ENCODE data around the gene C4A. TPM values are rescaled to one million over a fixed set of nuclear protein-coding genes. Genes with fewer than 3 reads are reported as not detected.
"Not testable (repeated sequence)": the region's sequence is repeated elsewhere in the genome, so short reads cannot be mapped to it uniquely, and the experiment has no call there.

The C4A gene
- total RNA-seq, 2 experiments from 2014 or later = 2.8 to 3.2 TPM

DNA sequence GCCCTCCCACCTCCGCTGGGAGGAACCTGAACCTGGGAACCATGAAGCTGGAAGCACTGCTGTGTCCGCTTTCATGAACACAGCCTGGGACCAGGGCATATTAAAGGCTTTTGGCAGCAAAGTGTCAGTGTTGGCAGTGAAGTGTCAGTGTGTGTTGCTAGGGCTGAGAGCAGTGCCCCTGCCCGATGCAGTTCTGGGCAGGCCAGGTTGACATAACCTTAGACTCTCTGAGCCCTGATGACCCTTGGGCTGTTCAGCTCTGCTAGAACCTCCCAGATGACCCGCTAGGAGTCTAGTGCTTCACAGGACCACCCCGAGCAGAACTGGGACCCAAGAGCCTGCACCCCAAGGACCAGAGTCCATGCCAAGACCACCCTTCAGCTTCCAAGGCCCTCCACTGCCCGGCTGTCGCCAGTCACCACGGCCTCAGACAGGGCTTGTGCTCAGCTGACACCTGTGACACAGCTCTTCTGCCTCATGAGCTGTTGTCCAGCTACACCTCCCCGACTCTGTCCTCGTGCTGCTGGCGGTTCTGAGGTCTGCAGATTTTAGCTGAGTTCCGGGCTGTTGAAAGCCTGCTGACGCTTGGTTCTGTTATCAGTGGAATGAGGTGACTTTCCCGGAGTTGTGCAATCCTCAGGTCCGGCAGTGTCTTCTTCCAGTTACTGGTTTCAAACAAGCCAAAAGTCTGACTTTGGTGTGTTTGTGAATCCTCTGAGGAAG, 20.9 kb downstream of the C4A start:
- ATAC-seq; H3K36me3 Mint-ChIP-seq (ENCODE audit: low read depth): not testable (repeated sequence)

DNA sequence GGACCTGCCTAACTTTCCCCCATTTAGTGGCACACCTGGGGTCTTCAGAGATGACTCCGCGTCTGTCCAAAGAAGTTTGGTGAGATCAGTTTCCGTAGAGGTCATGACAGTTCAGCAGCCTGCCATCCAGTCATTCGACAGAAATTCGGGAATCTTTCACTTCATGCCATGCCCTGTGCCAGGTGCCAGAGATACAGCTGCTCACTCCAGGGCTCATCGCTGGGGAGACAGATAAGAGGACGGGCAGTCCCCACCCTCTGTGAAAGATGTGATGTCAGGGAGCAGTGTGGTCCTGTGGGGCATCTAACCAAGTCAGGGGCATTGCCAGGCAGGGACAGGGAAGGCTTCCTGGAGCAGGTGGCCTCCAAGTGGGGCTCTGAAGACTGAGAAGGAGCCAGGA, 21.4 kb downstream of the C4A start:
- CTCF ChIA-PET; H3K9me3 Mint-ChIP-seq; intact Hi-C loops (cut with micrococcal nuclease); H3K4me1 Mint-ChIP-seq (ENCODE audit: low read depth); H3K36me3 Mint-ChIP-seq (ENCODE audit: low read depth); ATAC-seq; H3K27ac Mint-ChIP-seq; DNase-seq; POLR2A ChIA-PET; H3K27me3 Mint-ChIP-seq; H3K4me3 Mint-ChIP-seq: not testable (repeated sequence)

More for the DNA sequence above, 20.9 kb downstream of the C4A start:
- H3K27me3 Mint-ChIP-seq; H3K27ac Mint-ChIP-seq; intact Hi-C loops (cut with micrococcal nuclease); H3K4me1 Mint-ChIP-seq (ENCODE audit: low read depth); CTCF ChIA-PET; DNase-seq; POLR2A ChIA-PET; H3K4me3 Mint-ChIP-seq; H3K9me3 Mint-ChIP-seq: not testable (repeated sequence)

DNA sequence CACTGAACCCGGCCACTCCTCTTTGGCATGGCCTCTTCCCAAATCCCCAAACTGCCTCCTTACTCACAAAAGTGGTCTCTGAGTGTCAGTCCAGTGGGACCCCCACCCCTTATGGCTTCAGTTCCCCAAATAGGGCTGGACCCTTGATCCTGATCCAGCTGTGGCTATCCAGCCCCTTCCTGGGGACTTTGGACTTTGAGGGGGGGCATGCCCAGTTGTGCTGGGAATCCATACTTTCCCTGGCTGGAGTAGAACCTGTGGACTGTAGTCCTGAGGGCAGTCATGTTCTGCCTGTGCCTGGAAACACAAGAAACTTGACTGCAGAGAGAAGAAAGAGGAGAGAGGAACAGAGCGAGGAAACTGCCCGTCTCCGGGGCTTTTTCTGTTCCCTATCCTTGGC, 22.5 kb downstream of the C4A start:
- H3K9me3 Mint-ChIP-seq; H3K4me3 Mint-ChIP-seq; DNase-seq; POLR2A ChIA-PET; ATAC-seq; H3K36me3 Mint-ChIP-seq (ENCODE audit: low read depth); H3K27ac Mint-ChIP-seq; intact Hi-C loops (cut with micrococcal nuclease); CTCF ChIA-PET; H3K4me1 Mint-ChIP-seq (ENCODE audit: low read depth); H3K27me3 Mint-ChIP-seq: not testable (repeated sequence)

DNA sequence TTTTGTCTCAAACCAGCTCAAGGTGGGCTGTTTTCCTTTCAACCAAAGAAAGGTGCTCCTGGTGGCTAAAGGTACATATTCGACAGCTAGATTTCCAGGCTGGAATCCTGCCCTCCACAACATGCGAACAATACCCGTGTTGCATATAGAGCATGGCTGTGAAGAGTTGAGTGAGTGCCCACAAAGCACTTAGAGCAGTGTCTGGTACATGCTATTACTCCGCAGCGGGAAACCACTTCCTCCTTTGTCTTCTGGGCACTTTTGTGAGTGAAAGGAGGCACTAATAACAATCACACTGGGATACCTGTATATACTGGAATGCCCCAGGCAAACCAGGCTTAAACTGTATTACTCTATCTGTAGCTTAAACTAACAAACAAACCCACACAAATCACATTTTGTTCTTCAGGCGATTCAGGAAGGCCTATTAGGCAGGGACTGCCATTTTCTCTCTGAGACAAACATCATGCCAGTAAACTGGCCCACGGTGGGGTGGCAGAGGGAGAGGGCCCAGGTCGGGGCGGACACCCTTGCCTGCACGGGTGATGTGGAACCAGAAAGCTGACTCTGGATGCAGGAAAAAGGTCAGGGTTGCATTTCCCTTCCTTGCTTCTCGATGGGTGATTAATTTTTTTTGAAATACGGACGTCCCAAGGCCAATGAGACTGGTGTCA, 23.1 kb downstream of the C4A start:
- H3K9me3 Mint-ChIP-seq; POLR2A ChIA-PET; CTCF ChIA-PET; H3K36me3 Mint-ChIP-seq (ENCODE audit: low read depth); H3K4me1 Mint-ChIP-seq (ENCODE audit: low read depth); DNase-seq; intact Hi-C loops (cut with micrococcal nuclease); H3K27me3 Mint-ChIP-seq; H3K4me3 Mint-ChIP-seq; H3K27ac Mint-ChIP-seq: not testable (repeated sequence)
- ATAC-seq = peak; percentile 87

DNA sequence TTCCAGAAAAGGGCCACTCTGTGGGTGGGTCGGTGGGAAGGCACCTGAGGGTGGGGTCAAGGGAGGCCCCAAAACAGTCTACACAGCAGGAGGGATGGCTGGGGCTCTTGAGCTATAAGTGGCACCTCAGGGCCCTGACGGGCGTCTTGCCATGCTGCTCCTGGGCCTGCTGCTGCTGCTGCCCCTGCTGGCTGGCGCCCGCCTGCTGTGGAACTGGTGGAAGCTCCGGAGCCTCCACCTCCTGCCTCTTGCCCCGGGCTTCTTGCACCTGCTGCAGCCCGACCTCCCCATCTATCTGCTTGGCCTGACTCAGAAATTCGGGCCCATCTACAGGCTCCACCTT, 23.7 kb downstream of the C4A start:
- not testable (repeated sequence) for DNase-seq

DNA sequence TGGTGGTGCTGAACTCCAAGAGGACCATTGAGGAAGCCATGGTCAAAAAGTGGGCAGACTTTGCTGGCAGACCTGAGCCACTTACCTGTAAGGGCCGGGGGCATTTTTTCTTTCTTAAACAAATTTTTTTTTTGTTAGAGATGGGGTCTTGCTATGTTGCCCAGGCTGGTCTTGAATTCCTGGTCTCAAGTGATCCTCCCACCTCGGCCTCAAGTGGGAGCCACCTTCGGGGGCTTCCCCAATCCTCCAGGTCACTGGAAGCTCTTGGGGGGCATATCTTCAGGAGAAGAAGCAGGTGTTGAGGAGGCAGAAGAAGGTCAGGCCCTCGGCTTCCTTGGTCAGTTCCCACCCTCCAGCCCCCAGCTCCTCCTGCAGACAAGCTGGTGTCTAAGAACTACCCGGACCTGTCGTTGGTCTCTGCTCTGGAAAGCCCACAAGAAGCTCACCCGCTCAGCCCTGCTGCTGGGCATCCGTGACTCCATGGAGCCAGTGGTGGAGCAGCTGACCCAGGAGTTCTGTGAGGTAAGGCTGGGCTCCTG, 24.2 kb downstream of the C4A start:
- POLR2A ChIA-PET = interaction anchor here (0.6 kb wide), 1 partner anchor 674 kb away, joined by 5 read pairs; no protein-coding TSS in a partner anchor
- H3K27me3 Mint-ChIP-seq; ATAC-seq; H3K27ac Mint-ChIP-seq; intact Hi-C loops (cut with micrococcal nuclease); H3K36me3 Mint-ChIP-seq (ENCODE audit: low read depth); H3K9me3 Mint-ChIP-seq; CTCF ChIA-PET; DNase-seq; H3K4me3 Mint-ChIP-seq; H3K4me1 Mint-ChIP-seq (ENCODE audit: low read depth): not testable (repeated sequence)

More for the DNA sequence above, 23.7 kb downstream of the C4A start:
- H3K27me3 Mint-ChIP-seq; H3K4me3 Mint-ChIP-seq; ATAC-seq; H3K4me1 Mint-ChIP-seq (ENCODE audit: low read depth); H3K36me3 Mint-ChIP-seq (ENCODE audit: low read depth); intact Hi-C loops (cut with micrococcal nuclease); CTCF ChIA-PET; H3K9me3 Mint-ChIP-seq; H3K27ac Mint-ChIP-seq: not testable (repeated sequence)
- POLR2A ChIA-PET = interaction anchor here (0.6 kb wide), 1 partner anchor 673 kb away, joined by 5 read pairs; no protein-coding TSS in a partner anchor

DNA sequence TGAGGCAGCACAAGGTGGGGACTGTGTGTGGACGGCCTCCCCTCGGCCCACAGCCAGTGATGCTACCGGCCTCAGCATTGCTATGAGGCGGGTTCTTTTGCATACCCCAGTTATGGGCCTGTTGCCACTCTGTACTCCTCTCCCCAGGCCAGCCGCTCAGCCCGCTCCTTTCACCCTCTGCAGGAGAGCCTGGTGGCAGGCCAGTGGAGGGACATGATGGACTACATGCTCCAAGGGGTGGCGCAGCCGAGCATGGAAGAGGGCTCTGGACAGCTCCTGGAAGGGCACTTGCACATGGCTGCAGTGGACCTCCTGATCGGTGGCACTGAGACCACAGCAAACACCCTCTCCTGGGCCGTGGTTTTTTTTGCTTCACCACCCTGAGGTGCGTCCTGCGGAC, 25.2 kb downstream of the C4A start:
- H3K4me1 Mint-ChIP-seq (ENCODE audit: low read depth); DNase-seq; POLR2A ChIA-PET; H3K27me3 Mint-ChIP-seq; ATAC-seq; H3K9me3 Mint-ChIP-seq; H3K27ac Mint-ChIP-seq; intact Hi-C loops (cut with micrococcal nuclease); H3K4me3 Mint-ChIP-seq; CTCF ChIA-PET; H3K36me3 Mint-ChIP-seq (ENCODE audit: low read depth): not testable (repeated sequence)

DNA sequence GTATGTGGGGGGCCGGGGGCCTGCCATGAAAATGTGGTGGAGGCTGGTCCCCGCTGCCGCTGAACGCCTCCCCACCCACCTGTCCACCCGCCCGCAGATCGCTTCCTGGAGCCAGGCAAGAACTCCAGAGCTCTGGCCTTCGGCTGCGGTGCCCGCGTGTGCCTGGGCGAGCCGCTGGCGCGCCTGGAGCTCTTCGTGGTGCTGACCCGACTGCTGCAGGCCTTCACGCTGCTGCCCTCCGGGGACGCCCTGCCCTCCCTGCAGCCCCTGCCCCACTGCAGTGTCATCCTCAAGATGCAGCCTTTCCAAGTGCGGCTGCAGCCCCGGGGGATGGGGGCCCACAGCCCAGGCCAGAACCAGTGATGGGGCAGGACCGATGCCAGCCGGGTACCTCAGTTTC, 26.2 kb downstream of the C4A start:
- ATAC-seq; DNase-seq; H3K9me3 Mint-ChIP-seq; CTCF ChIA-PET; H3K36me3 Mint-ChIP-seq (ENCODE audit: low read depth); H3K27ac Mint-ChIP-seq; intact Hi-C loops (cut with micrococcal nuclease); H3K4me1 Mint-ChIP-seq (ENCODE audit: low read depth); H3K4me3 Mint-ChIP-seq; POLR2A ChIA-PET; H3K27me3 Mint-ChIP-seq: not testable (repeated sequence)

DNA sequence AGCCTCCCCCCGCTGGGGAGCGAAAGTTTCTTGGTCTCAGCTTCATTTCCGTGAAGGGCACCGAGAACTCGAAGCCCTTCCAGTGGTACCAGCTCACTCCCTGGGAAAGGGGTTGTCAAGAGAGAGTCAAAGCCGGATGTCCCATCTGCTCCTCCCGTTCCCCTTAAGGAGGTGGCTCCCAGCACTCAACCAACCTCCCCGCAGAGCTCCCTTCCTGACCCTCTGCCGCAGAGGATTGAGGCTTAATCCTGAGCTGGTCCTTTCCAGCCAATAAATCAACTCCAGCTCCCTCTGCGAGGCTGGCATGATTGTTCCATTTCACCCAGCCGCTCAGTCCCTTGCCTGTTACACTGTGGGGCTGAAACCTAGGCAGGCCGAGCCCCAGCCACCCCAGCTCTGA, 26.8 kb downstream of the C4A start:
- CTCF ChIA-PET; H3K27ac Mint-ChIP-seq; H3K36me3 Mint-ChIP-seq (ENCODE audit: low read depth); DNase-seq; ATAC-seq; intact Hi-C loops (cut with micrococcal nuclease); H3K9me3 Mint-ChIP-seq; H3K4me3 Mint-ChIP-seq; H3K4me1 Mint-ChIP-seq (ENCODE audit: low read depth); H3K27me3 Mint-ChIP-seq; POLR2A ChIA-PET: not testable (repeated sequence)

DNA sequence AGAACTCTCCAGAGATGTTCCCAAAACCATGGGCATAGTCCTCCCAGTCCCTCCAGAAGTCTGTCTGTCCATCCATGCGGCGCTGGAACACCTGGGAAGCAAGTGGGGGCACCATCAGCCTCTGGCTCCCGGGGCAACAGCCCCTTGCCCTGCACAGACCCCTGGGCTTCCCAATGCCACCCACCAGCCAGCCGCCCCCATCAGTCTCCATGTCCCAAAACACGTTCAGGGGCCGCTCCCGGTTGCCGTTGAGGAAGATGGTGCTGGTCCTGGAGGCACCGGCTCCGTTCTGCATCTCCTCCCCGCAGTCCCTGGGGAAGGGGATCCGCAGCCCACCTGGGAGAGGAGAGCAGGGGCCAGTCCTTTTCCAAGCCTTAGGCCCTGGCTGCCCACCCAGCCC, 27.7 kb downstream of the C4A start:
- H3K4me3 Mint-ChIP-seq; intact Hi-C loops (cut with micrococcal nuclease); H3K9me3 Mint-ChIP-seq; POLR2A ChIA-PET; ATAC-seq; CTCF ChIA-PET; H3K27ac Mint-ChIP-seq; H3K36me3 Mint-ChIP-seq (ENCODE audit: low read depth); H3K27me3 Mint-ChIP-seq; H3K4me1 Mint-ChIP-seq (ENCODE audit: low read depth); DNase-seq: not testable (repeated sequence)

DNA sequence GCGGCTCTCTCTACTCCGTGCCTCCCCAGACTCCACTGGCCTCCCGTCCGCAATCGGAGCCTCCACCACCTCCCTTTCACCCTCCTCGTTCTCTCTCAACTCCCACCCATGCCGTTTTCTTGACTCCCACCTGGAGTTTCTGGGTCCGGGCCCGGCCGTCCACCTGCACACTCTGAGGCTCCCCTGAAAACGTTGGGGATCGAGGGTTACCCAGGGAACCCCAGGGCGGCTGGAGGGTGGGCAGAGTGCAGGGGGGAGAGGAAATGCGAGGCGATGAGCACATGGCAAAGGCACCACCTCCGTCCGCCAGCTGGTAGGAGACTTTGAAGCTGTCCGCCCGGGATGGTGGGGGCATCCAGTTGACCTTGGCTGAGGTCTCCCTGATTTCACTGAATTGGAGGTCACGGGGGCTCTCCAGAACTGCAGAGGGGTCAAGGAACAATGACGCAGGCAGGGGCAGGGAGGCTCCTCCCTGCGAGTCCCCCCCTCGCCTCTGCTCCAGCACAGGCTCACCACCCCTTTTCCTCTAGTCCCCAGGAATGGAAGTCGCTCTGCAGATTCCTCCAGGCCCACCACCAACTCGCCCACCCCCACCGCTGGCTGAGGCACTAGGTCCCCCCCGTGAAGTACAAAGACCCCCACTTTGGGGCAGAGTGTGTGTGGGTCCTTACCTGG, 29.1 kb downstream of the C4A start:
- H3K27ac Mint-ChIP-seq; H3K4me3 Mint-ChIP-seq; ATAC-seq; H3K36me3 Mint-ChIP-seq (ENCODE audit: low read depth); CTCF ChIA-PET; H3K4me1 Mint-ChIP-seq (ENCODE audit: low read depth); intact Hi-C loops (cut with micrococcal nuclease); DNase-seq; POLR2A ChIA-PET; H3K9me3 Mint-ChIP-seq; H3K27me3 Mint-ChIP-seq: not testable (repeated sequence)
